ENCODE measurements around the gene GTF3C1. TPM values are rescaled to one million over a fixed set of nuclear protein-coding genes. Genes with fewer than 3 reads are reported as not detected.
"Not testable (repeated sequence)": the region's sequence is repeated elsewhere in the genome, so short reads cannot be mapped to it uniquely, and the experiment has no call there.

Gene GTF3C1
- total RNA-seq, 2 donors from 2014 or later: 64.0 to 77.2 TPM

- Histone ChIP-seq H3K4me3 (no peak overlapping the region), H3K9me3 (no peaks in the 10 kb centered on the region), H3K4me1 (peaks cover 0 to 29% of the 10 kb centered on the region in 2 donors), H3K27me3 (no peaks in the 10 kb centered on the region), H3K27ac (no peak overlapping the region), H3K36me3 (peaks cover 68% of the 10 kb centered on the region)
- no peak for DNase-seq (ENCODE audit: low spot score)
- TF ChIP-seq CTCF (IDR thresholded peaks at IDR 0.05): no peak
Measured at GRCh38 chr16:27461483-27462171, 88.1 kb downstream of the GTF3C1 start.

- Histone ChIP-seq H3K27me3 (no peaks in the 10 kb centered on the region), H3K36me3 (peaks cover 61% of the 10 kb centered on the region), H3K27ac (no peak overlapping the region)
Measured at GRCh38 chr16:27460663-27461482, 88.8 kb downstream of the GTF3C1 start.

GRCh38 chr16:27460213-27460612 is 89.5 kb downstream of the GTF3C1 start:
- H3K9me3 ChIP-seq: no peaks in the 10 kb centered on the region
- no peak overlapping the region for H3K4me3 ChIP-seq
- peaks cover 54% of the 10 kb centered on the region for H3K36me3 ChIP-seq
- no peak for DNase-seq (ENCODE audit: low spot score)
- no peaks in the 10 kb centered on the region for H3K27me3 ChIP-seq
- H3K27ac ChIP-seq: no peak overlapping the region
- peaks cover 0 to 36% of the 10 kb centered on the region in 2 donors for H3K4me1 ChIP-seq
- TF ChIP-seq CTCF (IDR thresholded peaks at IDR 0.05): no peak

More at GRCh38 chr16:27460663-27461482, 88.8 kb downstream of the GTF3C1 start:
- no peak for TF ChIP-seq CTCF (IDR thresholded peaks at IDR 0.05)
- no peak for DNase-seq (ENCODE audit: low spot score)
- peaks cover 0 to 33% of the 10 kb centered on the region in 2 donors for H3K4me1 ChIP-seq
- H3K4me3 ChIP-seq: no peak overlapping the region
- H3K9me3 ChIP-seq: no peaks in the 10 kb centered on the region

GRCh38 chr16:27458987-27459688 is 90.6 kb downstream of the GTF3C1 start:
- H3K4me3 ChIP-seq: no peak overlapping the region
- no peak overlapping the region for H3K27ac ChIP-seq
- H3K9me3 ChIP-seq: no peaks in the 10 kb centered on the region
- peaks cover 0 to 36% of the 10 kb centered on the region in 2 donors for H3K4me1 ChIP-seq
- no peaks in the 10 kb centered on the region for H3K27me3 ChIP-seq
- no peak for TF ChIP-seq CTCF (IDR thresholded peaks at IDR 0.05)
- DNase-seq (ENCODE audit: low spot score): no peak
- H3K36me3 ChIP-seq: peaks cover 44% of the 10 kb centered on the region

- Histone ChIP-seq H3K27ac (no peak overlapping the region), H3K9me3 (no peaks in the 10 kb centered on the region), H3K36me3 (peaks cover 35% of the 10 kb centered on the region), H3K27me3 (no peaks in the 10 kb centered on the region), H3K4me3 (no peak overlapping the region), H3K4me1 (peaks cover 0 to 36% of the 10 kb centered on the region in 2 donors)
- no peak for DNase-seq (ENCODE audit: low spot score)
- no peak for TF ChIP-seq CTCF (IDR thresholded peaks at IDR 0.05)
Measured at GRCh38 chr16:27458258-27458657, 91.5 kb downstream of the GTF3C1 start.

- H3K27ac ChIP-seq; H3K4me3 ChIP-seq; DNase-seq (ENCODE audit: low spot score); H3K9me3 ChIP-seq; H3K27me3 ChIP-seq: not testable (repeated sequence)
- peaks cover 28% of the 10 kb centered on the region for H3K36me3 ChIP-seq
- H3K4me1 ChIP-seq: peaks cover 0 to 36% of the 10 kb centered on the region in 2 donors
Measured at GRCh38 chr16:27457605-27457900, 92.2 kb downstream of the GTF3C1 start.

Data from right atrium auricular region (tissue), 2 donors.